ENCODE results near the gene CLCN7.
A peak's percentile ranks its signal among the peaks of the same experiment; 100 is the strongest.

The CLCN7 gene

GRCh38 chr16:1430759-1431496, 43.9 kb downstream of the CLCN7 start, which contains the start of gene PERCC1:
Gene PERCC1, plus strand, starts transcription at chr16:1431078. Its CDS starts 1,516 bp downstream, at chr16:1432594.
- DNase-seq (ENCODE audit: low read depth in 2 of 2) = no peak

DNA sequence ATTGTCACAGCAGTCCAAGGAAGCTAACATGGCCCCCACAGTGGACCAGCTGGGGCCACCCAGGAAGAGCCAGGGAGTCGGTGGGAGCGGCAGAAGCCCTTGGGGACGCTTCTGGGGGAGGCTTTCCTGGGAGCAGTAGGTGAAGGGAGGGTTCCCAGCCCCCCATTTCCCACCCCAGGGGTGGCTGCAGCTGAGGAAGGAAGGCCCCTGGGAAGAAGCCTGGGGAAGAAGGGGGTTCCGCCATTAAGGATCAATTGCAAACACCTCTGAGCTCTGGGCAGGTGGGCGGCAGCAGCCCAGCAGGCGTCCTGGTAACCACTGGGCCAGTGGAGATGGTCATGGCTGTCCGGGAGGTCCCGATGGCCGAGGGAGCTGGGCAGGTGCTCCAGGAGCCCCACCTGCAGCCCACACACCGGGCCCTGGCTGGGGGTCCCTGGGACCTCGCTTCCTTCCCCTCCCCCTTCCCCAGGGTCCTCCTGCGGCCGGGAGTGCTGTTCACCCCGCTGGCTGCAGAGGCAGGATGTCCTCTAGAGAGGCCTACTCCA, 44.5 kb downstream of the CLCN7 start:
- no peak for DNase-seq (ENCODE audit: low read depth in 2 of 2)

DNA sequence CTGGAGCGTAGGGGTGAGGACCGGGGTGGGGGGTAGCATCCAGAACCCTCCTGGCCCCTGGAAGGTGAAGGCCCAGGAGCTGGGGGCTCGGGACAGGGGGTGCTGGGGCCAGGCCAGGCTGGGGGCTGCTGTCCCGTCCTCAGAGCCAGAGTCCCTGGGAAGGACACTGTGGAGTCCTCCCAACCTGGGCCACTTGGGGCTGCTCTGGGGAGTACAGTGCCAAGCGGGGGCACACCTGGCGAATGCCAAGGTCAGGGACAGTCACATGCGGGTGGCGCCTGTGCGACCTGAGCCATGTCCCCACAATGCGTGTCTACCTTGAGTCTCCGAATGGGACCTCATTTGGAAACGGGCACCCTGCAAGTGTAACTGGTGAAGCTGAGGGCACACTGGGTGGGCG, 45.2 kb downstream of the CLCN7 start:
- DNase-seq (ENCODE audit: low read depth in 2 of 2) = no peak

- no peak for DNase-seq (ENCODE audit: low read depth in 2 of 2)
Measured at GRCh38 chr16:1429012-1429411, 45.8 kb downstream of the CLCN7 start.

DNA sequence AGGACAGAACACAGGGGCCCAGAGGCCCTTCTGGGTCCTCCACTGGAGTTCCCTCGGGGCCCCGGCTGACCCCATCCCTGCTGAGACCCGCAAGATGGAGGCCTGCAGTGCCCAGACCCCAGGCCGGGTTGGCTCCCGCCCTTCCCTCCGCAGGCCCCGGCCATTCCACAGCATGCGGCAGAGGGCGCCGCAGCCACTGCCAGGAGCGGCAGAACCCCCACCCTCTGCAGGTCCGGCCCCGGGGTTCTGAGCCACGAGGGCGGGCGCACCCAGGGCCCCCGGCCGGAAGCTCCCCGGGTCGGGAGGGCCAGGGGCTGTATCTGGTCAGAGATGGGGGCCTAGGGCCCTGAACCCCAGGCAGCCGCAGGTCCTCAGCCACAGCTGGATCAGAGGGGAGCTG, 46.3 kb downstream of the CLCN7 start:
- DNase-seq (ENCODE audit: low read depth in 2 of 2) = no peak

- no peak for DNase-seq (ENCODE audit: low read depth in 2 of 2)
Measured at GRCh38 chr16:1427473-1428461, 47.1 kb downstream of the CLCN7 start.

DNA sequence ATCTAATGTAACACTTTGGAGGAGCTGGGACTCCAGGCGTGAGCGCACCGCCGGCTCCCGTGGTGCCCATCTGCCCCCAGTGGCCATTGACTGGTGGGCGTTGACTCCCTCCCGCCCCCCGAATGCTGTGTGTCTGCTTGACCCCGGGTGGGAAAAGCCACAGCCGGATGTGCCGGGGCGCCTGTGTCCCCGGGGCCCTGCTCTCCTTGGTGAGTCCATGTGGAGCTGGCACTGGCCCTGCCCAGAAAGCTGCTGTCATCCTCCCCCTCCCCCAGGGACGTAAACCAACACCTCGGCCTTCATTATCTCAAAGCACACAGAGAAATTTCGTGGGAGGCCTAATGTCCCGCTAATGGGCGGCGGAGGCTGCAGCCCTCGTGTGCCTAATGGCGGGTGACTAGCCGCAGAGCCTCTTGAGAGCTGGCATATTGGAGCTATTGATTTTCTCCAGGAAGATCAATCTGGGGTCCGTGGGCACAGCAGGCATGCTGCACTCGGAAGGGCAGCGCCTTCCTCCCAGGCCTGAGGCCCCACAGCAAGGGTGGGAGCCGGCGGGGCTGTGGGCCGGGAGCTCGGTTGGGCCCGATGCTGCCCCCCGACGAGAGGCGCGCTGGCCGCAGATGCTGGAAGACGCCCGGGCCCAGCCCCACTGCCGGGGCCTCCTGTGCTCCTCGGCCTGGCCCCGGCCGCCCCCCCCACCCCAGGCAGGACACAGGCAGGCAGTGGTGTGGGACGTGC, 47.9 kb downstream of the CLCN7 start:
- DNase-seq (ENCODE audit: low read depth in 2 of 2) = no peak

DNA sequence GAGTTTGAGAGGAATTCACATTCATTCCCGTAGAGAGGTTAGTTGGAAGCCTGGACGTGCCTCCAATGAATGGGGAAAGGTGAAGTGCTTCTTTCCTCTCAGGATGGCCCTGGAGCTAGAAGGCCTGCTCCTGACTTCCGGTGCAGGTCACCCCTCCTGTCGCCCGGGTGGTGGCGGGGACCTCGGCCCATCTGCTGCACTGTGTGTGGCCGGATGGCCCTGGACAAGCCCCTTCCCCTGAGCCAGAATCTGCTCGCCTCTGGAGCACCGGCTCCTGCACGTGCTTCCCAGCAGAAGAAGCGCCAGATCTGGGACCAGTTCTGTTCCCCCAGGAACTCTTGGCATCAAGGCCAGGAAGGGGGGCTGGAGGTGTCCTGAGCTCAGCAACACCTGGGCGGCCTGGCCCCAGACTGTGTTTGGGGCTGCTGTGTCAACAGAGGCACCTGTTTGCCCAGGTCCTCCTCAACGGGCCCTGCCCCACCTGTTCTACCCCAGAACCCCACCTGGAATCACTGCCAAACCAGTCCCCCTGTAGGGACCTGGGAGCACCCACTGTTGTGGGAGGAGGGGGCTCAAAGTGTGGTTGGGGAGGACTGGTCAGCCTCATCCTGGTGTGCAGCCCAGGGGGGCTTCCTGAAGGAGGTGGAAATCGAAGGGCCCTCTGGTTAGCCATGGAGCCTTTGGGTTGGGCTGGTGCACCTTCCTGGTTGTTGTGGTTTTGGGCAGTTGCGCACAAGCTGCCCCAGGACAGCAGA, 49.0 kb downstream of the CLCN7 start:
- no peak for DNase-seq (ENCODE audit: low read depth in 2 of 2)

DNA sequence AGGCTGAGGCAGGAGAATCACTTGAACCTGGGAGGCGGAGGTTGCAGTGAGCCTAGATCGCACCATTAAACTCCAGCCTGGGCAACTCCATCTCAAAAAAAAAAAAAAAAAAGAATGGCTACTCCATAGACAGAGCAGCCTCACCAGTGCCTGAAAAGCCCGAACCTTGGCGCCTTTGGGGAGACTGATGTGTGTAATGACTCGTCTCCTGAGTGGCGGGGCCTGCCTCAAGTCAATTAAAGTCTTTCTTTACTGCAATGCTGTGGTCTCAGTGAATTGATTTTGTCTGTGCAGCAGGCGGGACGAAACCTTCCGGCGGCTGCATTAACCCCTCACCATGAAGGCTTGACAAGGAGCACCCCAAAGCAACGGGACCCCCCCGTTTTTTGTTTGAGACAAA, 50.8 kb downstream of the CLCN7 start:
- no peak for DNase-seq (ENCODE audit: low read depth in 2 of 2)

DNA sequence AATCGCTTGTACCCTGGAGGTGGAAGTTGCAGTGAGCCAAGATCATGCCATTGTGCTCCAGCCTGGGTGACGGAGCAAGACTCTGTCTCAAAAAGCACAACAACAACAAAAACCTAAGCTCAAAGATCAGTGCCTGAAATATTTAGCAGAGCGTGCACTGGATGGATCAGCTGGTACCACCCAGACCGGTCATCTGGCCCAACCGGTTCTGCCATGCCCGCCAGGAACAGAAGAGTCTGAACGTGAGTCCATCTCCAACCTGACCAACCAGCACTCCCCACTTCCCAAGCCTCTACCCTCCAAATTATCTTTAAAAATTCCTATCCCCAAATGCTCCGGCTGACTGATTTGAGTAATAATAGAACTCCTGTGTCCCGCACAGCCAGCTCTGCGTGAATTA, 52.8 kb downstream of the CLCN7 start:
- no peak for DNase-seq (ENCODE audit: low read depth in 2 of 2)

- DNase-seq (ENCODE audit: low read depth in 2 of 2) = no peak
Measured at GRCh38 chr16:1420111-1420539, 54.7 kb downstream of the CLCN7 start.

DNA sequence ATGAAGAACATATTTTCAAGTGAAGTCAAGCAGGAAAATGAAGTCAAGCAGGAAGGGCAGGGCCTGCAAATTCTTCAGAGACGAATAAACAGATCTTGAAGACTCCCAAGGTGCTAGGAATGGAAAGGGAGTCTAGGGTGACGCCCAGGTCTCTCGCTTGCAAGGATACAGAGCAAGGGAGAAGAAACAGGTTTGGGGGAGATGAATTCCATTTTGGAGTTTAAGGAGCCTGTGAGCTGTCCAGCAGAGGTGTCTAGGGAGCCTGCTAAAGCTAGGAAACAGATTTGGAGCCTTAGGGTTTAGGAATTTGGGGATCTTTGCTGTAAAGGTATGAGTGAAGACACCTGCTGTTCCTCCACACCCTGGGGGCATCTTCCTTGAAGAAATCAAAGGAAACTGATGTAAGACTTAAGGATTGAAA, 58.3 kb downstream of the CLCN7 start:
- DNase-seq (ENCODE audit: low read depth in 2 of 2) = no peak

DNA sequence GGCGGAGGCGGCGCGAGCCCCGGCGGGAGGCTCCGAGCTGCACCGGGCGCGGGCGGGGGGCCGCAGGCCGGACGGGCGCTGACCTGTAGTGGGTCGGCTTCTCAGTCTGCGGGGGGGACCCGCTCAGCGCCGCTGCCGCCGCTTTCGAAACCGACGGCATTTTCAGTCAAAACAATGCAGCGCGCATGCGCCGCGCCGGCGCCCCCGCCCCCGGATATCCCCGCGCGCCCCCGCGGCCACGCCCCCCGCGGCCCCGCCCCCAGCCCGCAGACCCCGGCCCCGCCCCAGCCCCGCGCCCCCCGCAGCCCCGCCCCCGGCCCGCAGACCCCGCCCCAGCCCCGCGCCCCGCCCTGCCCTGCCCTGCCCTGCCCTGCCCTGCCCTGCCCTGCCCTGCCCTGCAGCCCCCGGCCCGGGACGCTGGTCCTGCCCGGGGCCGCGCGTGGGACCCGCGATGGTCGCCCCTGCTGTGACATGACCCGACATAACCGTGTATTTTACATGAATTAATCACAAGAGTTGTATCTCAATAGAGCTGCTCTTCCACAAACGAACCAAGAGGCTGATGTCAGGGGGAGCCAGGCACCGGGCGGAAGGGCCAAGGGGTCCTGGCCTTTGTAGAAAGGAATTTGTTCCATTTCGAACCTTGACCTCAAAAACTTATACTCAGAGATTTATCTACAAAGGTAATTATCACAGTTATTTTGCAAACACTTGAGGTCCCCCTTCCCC, 60.1 kb downstream of the CLCN7 start, which contains the start of gene UNKL:
UNKL (minus strand) TSS at position 173 of the 729 bp plus-strand sequence; CDS start at position 160, 13 bp downstream.
- peak; percentile 69 to 73 for DNase-seq (ENCODE audit: low read depth in 2 of 2)

GRCh38 chr16:1413684-1414531, 60.9 kb downstream of the CLCN7 start:
- peak; percentile 26 to 37 for DNase-seq (ENCODE audit: low read depth in 2 of 2)

- no peak for DNase-seq (ENCODE audit: low read depth in 2 of 2)
Measured at GRCh38 chr16:1412847-1413246, 62.0 kb downstream of the CLCN7 start.

GRCh38 chr16:1408171-1408837, 66.5 kb downstream of the CLCN7 start:
- DNase-seq (ENCODE audit: low read depth in 2 of 2) = peak; percentile 92 to 98

DNA sequence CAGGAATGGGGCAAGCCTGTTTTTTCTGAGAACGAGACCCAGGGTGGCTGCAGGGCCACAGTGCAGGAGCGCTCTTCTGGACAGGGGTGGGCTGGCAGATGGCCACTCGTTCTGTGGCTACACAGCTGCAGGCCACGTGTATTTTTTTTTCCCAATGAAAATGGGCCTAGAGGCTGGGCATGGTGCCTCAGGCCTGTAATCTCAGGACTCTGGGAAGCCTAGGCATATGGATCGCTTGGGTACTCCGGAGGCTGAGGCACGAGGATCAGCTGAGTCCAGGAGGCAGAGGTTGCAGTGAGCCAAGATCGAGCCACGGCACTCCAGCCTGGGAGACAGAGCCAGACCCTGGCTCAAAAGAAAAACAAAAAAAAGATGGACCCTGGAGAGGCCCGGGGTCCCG, 67.1 kb downstream of the CLCN7 start:
- DNase-seq (ENCODE audit: low read depth in 2 of 2) = no peak

GRCh38 chr16:1403733-1404132, 71.1 kb downstream of the CLCN7 start:
- no peak for DNase-seq (ENCODE audit: low read depth in 2 of 2)

- DNase-seq (ENCODE audit: low read depth in 2 of 2) = no peak
Measured at GRCh38 chr16:1403036-1403435, 71.8 kb downstream of the CLCN7 start.
